Activated CD4-positive, alpha-beta T cell treated with anti-CD3 and anti-CD28 coated beads, Interleukin-2, Interleukin-6, amounts not matched to agents 100 ng/mL and 50 ng/mL, durations not matched to agents 16 hours and 8 hours (primary cell): ENCODE data around the gene GPD2.
"Not testable (repeated sequence)": the region's sequence is repeated elsewhere in the genome, so short reads cannot be mapped to it uniquely, and the experiment has no call there.

Experiments
- DNase-seq: peaks from one replicate; pipeline ENCODE4 v3.0.0-alpha.2; 2020

Gene GPD2

GRCh38 chr2:156590085-156590739 is 154.0 kb downstream of the GPD2 start:
- no peak for DNase-seq

GRCh38 chr2:156592809-156593593 is 156.8 kb downstream of the GPD2 start:
- DNase-seq: no peak

- no peak for DNase-seq
Measured at GRCh38 chr2:156593594-156593921, 157.4 kb downstream of the GPD2 start.

- no peak for DNase-seq
Measured at GRCh38 chr2:156598563-156598962, 162.4 kb downstream of the GPD2 start.

GRCh38 chr2:156600196-156600595 is 164.0 kb downstream of the GPD2 start:
- no peak for DNase-seq

GRCh38 chr2:156601855-156602551 is 165.8 kb downstream of the GPD2 start:
- no peak for DNase-seq

- DNase-seq: no peak
Measured at GRCh38 chr2:156602552-156602933, 166.4 kb downstream of the GPD2 start.

- no peak for DNase-seq
Measured at GRCh38 chr2:156615836-156616322, 179.7 kb downstream of the GPD2 start.

- DNase-seq: not testable (repeated sequence)
Measured at GRCh38 chr2:156618071-156618470, 181.9 kb downstream of the GPD2 start.

GRCh38 chr2:156619021-156619539 is 182.9 kb downstream of the GPD2 start:
- DNase-seq: no peak

- DNase-seq: no peak
Measured at GRCh38 chr2:156622491-156622890, 186.3 kb downstream of the GPD2 start.

GRCh38 chr2:156625360-156626170 is 189.4 kb downstream of the GPD2 start:
- no peak for DNase-seq

GRCh38 chr2:156626931-156627330 is 190.8 kb downstream of the GPD2 start:
- no peak for DNase-seq

- DNase-seq: no peak
Measured at GRCh38 chr2:156630579-156631337, 194.6 kb downstream of the GPD2 start.

GRCh38 chr2:156635646-156636045 is 199.5 kb downstream of the GPD2 start:
- DNase-seq: no peak
